Activated CD8-positive, alpha-beta T cell treated with anti-CD3 and anti-CD28 coated beads for 36 hours (primary cell): ENCODE results near the gene REXO1. TPM values are rescaled to one million over a fixed set of nuclear protein-coding genes. Genes with fewer than 3 reads are reported as not detected.
"Not testable (repeated sequence)": the region's sequence is repeated elsewhere in the genome, so short reads cannot be mapped to it uniquely, and the experiment has no call there.

ENCODE experiments used
- ATAC-seq: fragments of 200-7000 bp; cut with Tn5 transposase; one replicate; pipeline ENCODE4 v1.10.0; 2021; ENCODE audit warnings: mild to moderate bottlenecking, moderate library complexity
- CTCF ChIA-PET: fragments of 350-600 bp; sonication (Branson Sonifier 250); formaldehyde crosslinking; loops from one replicate; lab custom pipeline; 2021; ENCODE audit warnings: antibody characterized with exemption; lab: Charles Lee
- POLR2A ChIA-PET: fragments of 350-600 bp; sonication (Branson Sonifier 250); formaldehyde crosslinking; loops from one replicate; lab custom pipeline; 2021; ENCODE audit warnings: antibody characterized with exemption; lab: Charles Lee
- DNase-seq: peaks from one replicate; pipeline ENCODE4 v3.0.0-alpha.2; 2020
- H3K27ac Mint-ChIP-seq: one replicate; pipeline ENCODE4 v1.8.0; 2021; ENCODE audit warnings: mild to moderate bottlenecking, mixed read lengths
- H3K27me3 Mint-ChIP-seq: one replicate; pipeline ENCODE4 v1.8.0; 2021; ENCODE audit warnings: mixed read lengths
- H3K36me3 Mint-ChIP-seq: one replicate; pipeline ENCODE4 v1.8.0; 2021; ENCODE audit warnings: low read depth, mixed read lengths
- H3K4me1 Mint-ChIP-seq: one replicate; pipeline ENCODE4 v1.8.0; 2021; ENCODE audit warnings: low read depth, mixed read lengths
- H3K4me3 Mint-ChIP-seq: one replicate; pipeline ENCODE4 v1.8.0; 2021; ENCODE audit warnings: mild to moderate bottlenecking, moderate library complexity, mixed read lengths
- H3K9me3 Mint-ChIP-seq: one replicate; pipeline ENCODE4 v1.8.0; 2021; ENCODE audit warnings: mixed read lengths
- intact Hi-C: fragments of 100-400 bp; cut with micrococcal nuclease; formaldehyde crosslinking; loops from one replicate; pipeline ENCODE4 v1.10.0; 2022
- total RNA-seq, 2 experiments: library from RNA; stranded (reverse); gene quantifications; one replicate each; pipeline ENCODE4 v1.2.3, GENCODE V29; 2021
- TF ChIP-seq, protein P1 (sequence below): fragments of 200-600 bp; IDR thresholded peaks from one replicate; pipeline ENCODE4 v1.8.0; 2022; ENCODE audit warnings: antibody characterized with exemption, mild to moderate bottlenecking

REXO1 gene
- total RNA-seq, 2 experiments from 2014 or later: 43.4 to 46.8 TPM

DNA sequence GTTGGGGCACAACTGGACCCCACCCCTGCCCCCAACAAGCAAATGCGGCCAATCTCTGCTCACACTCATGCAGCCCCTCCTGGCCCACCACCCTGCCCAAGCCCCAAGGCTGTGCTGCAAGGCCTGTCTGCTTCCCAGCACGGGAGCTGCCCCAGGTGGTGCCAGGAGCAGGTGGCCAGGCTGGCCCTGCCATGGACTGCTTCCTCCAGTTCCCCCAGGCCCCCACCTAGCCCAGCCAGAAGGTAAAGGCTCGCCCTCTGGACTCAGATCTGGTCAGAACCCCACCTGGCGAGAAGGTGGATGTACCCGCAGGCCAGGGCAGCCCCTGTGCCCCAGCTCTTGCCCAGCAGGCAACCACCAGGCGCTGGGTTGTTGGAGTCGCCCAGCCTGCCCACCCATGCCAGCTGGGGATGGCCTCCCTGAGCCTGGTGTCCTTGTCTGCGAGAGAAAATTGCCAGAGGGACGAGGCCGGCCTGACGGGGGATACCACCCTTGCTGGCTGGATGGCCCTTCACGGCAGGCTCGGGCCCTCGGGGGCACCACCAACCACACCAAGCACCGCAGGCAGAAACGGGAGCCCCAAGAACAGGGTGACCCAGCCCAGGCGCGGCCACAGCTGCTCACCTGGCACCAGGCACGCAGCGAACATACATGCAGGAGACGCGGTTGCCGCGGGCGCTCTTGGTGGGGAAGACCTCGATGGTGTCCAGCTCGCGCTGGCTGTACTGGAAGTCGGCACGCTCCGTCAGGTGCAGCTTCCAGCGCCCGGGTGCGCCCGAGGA, 32.5 kb upstream of the REXO1 start:
- no peaks in the 10 kb centered on the region for H3K27me3 Mint-ChIP-seq
- peaks cover 39% of the 10 kb centered on the region for H3K4me1 Mint-ChIP-seq
- ATAC-seq (no peak), DNase-seq (no peak)
- H3K27ac Mint-ChIP-seq: peak overlapping the region; percentile 69
- peaks cover 25% of the 10 kb centered on the region for H3K36me3 Mint-ChIP-seq
- ChIA-PET POLR2A (no interaction called here), CTCF (interaction anchor here (0.9 to 1.3 kb wide), 3 partner anchors 17 to 138 kb away, joined by 3 to 5 read pairs (median 4); no protein-coding TSS in a partner anchor)
- TF ChIP-seq, protein P1, sequence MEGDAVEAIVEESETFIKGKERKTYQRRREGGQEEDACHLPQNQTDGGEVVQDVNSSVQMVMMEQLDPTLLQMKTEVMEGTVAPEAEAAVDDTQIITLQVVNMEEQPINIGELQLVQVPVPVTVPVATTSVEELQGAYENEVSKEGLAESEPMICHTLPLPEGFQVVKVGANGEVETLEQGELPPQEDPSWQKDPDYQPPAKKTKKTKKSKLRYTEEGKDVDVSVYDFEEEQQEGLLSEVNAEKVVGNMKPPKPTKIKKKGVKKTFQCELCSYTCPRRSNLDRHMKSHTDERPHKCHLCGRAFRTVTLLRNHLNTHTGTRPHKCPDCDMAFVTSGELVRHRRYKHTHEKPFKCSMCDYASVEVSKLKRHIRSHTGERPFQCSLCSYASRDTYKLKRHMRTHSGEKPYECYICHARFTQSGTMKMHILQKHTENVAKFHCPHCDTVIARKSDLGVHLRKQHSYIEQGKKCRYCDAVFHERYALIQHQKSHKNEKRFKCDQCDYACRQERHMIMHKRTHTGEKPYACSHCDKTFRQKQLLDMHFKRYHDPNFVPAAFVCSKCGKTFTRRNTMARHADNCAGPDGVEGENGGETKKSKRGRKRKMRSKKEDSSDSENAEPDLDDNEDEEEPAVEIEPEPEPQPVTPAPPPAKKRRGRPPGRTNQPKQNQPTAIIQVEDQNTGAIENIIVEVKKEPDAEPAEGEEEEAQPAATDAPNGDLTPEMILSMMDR: no peak
- H3K9me3 Mint-ChIP-seq: no peaks in the 10 kb centered on the region
- intact Hi-C loops: no loop called here
- H3K4me3 Mint-ChIP-seq: peak overlapping the region; percentile 62

DNA sequence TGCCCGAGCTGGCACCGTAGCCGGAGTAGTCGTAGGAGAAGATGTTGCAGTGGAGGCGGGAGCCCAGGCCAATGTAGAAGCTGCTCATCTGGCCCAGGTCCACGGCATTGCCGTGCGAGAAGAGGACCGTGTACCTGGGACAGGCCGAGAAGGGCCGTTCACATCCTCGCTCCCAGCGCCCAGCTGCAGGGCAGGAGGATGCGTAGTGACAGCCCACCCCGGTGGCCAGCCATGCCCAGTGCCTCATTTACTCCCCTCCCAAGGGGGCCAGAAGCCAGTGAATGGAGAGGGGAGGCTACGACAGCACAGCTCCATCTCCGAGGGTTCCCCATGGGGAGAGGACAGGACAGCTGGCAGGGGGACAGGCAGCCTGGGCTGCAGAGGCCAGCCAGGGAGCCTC, 31.7 kb upstream of the REXO1 start:
- CTCF ChIA-PET: interaction anchor here (0.9 kb wide), 1 partner anchor 50 kb away, joined by 3 read pairs; no protein-coding TSS in a partner anchor

DNA sequence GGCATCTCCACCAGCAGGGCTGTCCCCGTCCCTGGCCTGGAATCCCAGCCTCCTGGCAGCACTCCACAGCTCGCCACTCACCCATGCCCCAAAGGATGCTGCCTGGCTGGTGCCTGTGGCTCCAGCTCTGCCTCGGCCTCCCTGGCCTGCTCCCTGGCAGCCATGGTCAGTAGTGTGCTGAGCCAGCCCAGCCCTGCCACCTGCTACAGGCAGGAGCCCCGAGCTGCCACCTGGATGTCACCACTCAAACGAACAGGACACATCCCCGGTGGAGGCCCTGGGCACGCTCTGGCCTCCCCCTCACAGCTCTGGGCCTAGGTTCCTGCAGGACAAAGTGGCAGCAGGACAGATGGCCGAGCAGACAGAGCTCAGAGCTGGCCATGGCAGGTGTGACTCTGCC, 30.3 kb upstream of the REXO1 start:
- H3K27ac Mint-ChIP-seq: peak overlapping the region; percentile 20
- peaks cover 35% of the 10 kb centered on the region for H3K36me3 Mint-ChIP-seq
- ATAC-seq, DNase-seq, H3K4me3 Mint-ChIP-seq, POLR2A ChIA-PET, H3K27me3 Mint-ChIP-seq, H3K9me3 Mint-ChIP-seq, intact Hi-C loops, CTCF ChIA-PET: not testable (repeated sequence)
- H3K4me1 Mint-ChIP-seq: peaks cover 39% of the 10 kb centered on the region

More for the DNA sequence above, 31.7 kb upstream of the REXO1 start:
- H3K4me1 Mint-ChIP-seq: peaks cover 35% of the 10 kb centered on the region
- POLR2A ChIA-PET, H3K27me3 Mint-ChIP-seq, DNase-seq, intact Hi-C loops, H3K9me3 Mint-ChIP-seq, ATAC-seq, H3K4me3 Mint-ChIP-seq, H3K27ac Mint-ChIP-seq: not testable (repeated sequence)
- H3K36me3 Mint-ChIP-seq: peaks cover 31% of the 10 kb centered on the region

DNA sequence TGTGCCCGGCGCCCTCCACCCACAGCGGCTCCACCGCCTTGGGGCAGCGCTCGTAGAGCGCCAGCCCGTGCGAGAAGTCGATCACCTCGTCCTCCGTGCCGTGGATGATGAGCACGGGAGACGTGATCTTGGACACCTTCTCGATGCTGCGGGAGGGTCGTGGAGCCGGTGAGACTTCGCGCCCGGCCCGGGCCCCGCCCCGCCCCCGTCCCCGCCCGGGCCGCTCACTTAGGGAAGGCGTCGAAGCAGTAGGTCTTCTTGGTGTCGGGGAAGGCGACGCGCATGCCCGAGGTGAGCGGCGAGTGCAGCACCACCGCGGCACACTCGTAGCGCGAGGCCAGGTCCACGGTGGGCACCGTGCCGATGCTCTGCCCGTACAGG, 29.0 kb upstream of the REXO1 start:
- DNase-seq, H3K4me3 Mint-ChIP-seq, H3K9me3 Mint-ChIP-seq, H3K27ac Mint-ChIP-seq, intact Hi-C loops, H3K27me3 Mint-ChIP-seq, ATAC-seq: not testable (repeated sequence)
- CTCF ChIA-PET: interaction anchor here (1.4 kb wide), 1 partner anchor 18 kb away, joined by 5 read pairs; no protein-coding TSS in a partner anchor
- POLR2A ChIA-PET: interaction anchor here (1.5 to 3.2 kb wide), 3 partner anchors 8 to 17 kb away, joined by 4 to 39 read pairs (median 11); partner anchors contain the start of gene ABHD17A
- Mint-ChIP-seq H3K36me3 (peaks cover 30% of the 10 kb centered on the region), H3K4me1 (peaks cover 31% of the 10 kb centered on the region)

DNA sequence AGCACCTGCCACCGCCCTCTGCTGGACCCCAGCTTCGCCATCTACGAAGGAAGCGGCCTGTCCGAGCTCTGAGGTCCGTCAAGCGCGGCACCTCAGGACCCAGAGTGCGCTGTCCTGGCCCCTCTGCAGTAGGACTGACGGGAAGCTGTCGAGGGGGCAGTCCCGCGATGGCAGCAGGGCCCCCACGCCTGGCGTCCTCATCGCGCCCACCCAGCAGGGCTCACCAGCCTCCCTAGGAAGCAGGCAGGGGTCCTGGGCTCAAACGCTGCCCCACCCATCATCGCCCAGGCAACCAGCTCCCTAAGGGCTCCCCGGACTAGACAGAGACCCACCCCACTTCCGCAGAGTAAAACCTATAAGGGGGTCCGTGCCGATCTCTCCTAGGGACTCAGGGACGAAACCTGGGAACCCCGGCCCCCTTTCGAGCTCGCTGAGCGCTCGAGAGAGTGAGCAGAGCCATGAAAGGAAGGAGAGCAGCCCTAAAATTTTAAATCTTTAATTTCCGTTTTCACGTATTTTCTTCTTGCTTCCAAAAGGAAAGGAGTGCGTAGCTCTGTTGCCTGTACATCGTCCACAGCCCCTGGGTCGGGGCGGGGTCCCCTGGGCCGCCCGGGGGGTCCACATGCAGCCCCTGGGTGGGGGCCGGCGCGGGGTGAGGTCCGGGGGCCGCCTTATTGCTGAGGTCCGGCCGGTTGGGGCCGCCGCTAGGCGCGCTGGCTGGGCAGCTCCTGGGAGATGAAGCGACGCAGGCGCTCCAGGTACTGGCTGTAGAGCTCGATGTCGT, 28.4 kb upstream of the REXO1 start:
- POLR2A ChIA-PET: interaction anchor here (0.6 to 3.2 kb wide), 7 partner anchors 8 to 360 kb away, joined by 3 to 39 read pairs (median 4); partner anchors contain the start of gene ABHD17A
- peak overlapping the region; percentile 99 for H3K4me3 Mint-ChIP-seq
- peaks cover 31% of the 10 kb centered on the region for H3K4me1 Mint-ChIP-seq
- H3K9me3 Mint-ChIP-seq, intact Hi-C loops, H3K27me3 Mint-ChIP-seq, DNase-seq: not testable (repeated sequence)
- ATAC-seq: peak; percentile 21
- peaks cover 26% of the 10 kb centered on the region for H3K36me3 Mint-ChIP-seq
- CTCF ChIA-PET: interaction anchor here (1.3 to 2.6 kb wide), 3 partner anchors 19 to 186 kb away, joined by 3 to 7 read pairs (median 5); no protein-coding TSS in a partner anchor
- peak overlapping the region; percentile 90 for H3K27ac Mint-ChIP-seq

DNA sequence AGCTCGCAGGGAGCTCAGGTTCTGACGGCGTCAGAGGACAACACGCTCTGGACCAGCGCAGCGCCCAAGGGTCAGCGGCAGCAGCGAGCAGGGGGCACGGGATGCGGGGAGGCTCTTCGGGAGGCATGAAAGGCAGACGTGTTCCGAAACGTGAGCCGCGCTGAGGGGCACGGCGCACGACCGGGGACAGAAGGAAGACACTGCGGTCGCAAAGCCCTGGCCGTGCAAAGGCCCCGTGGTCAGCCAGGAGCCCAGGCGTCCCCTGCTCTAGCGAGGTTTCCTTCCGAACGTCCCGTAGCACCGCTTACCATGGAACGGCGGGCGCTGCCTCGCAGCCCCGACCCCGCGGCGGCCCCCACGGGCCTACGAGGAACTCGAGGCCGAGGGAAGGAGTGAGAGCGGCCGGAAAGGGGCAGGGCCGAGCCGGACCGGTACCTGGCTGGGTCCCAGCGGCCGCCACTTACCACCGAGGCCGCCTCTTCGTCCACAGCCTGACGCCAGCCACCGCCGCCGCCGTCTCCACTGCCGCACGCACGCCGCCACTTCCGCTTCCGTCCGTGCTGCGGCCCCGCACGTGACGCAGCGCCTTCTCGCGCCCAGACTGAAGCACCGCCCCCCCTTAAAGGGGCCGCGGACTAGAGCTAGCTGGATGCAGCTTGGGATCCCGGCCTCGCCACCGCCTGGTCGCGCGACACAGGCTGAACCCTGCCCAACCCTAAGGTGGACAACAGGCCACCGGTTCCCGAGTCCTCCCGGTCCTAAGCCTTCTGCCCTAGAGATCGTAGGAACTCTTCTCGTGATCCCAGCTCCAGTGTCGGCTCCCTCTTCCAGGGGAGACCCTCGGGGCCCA, 27.6 kb upstream of the REXO1 start:
- POLR2A ChIA-PET: interaction anchor here (0.6 to 3.2 kb wide), 11 partner anchors 8 to 361 kb away, joined by 3 to 39 read pairs (median 5); partner anchors contain the start of gene ABHD17A

DNA sequence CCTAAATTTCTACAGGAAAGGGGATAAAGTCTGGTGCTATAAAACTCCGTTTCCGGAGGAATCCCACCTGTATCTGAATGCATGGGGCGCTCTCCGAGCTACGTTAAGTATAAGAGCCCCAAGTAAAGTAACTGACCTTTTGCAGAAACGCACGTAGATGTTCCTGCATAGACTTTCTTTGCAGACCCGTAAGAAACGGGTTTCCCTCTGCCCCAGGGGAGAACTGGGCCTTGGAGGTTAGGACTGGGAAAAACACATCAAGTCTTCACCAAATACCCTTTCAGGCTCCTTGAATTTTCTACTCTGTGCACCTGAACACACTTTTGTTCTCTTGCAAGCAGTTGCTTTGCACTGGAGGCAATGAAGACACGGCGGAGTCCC, 27.0 kb upstream of the REXO1 start:
- POLR2A ChIA-PET: interaction anchor here (0.7 to 3.2 kb wide), 6 partner anchors 9 to 22 kb away, joined by 4 to 39 read pairs (median 8); partner anchors contain the start of gene ABHD17A
- H3K27me3 Mint-ChIP-seq, H3K9me3 Mint-ChIP-seq, DNase-seq, intact Hi-C loops: not testable (repeated sequence)
- peak; percentile 25 for ATAC-seq
- CTCF ChIA-PET: interaction anchor here (0.6 to 2.6 kb wide), 11 partner anchors 9 to 177 kb away, joined by 3 to 7 read pairs (median 3); no protein-coding TSS in a partner anchor
- Mint-ChIP-seq H3K4me1 (peaks cover 27% of the 10 kb centered on the region), H3K4me3 (peak overlapping the region; percentile 99), H3K36me3 (peaks cover 32% of the 10 kb centered on the region), H3K27ac (peak overlapping the region; percentile 97)

More for the DNA sequence above, 27.6 kb upstream of the REXO1 start:
- ATAC-seq: peak; percentile 93
- Mint-ChIP-seq H3K9me3 (no peaks in the 10 kb centered on the region), H3K4me1 (peaks cover 29% of the 10 kb centered on the region), H3K27ac (peak overlapping the region; percentile 97), H3K36me3 (peaks cover 27% of the 10 kb centered on the region), H3K27me3 (no peaks in the 10 kb centered on the region), H3K4me3 (peak overlapping the region; percentile 99)
- peak; percentile 94 for DNase-seq
- CTCF ChIA-PET: interaction anchor here (0.8 to 2.6 kb wide), 10 partner anchors 19 to 187 kb away, joined by 3 to 7 read pairs (median 4); no protein-coding TSS in a partner anchor
- TF ChIP-seq, protein P1: no peak
- intact Hi-C loops: no loop called here
